OCI-LY7 (cell line): ENCODE measurements around the gene ENKUR.

Source experiments
- EZH2phosphoT487 ChIP-seq: fragments of 200-600 bp; sonication (generic); IDR thresholded peaks from 2 replicates; pipeline ENCODE4 v1.6.1; 2018; ENCODE audit warnings: low read depth, borderline replicate concordance, mild to moderate bottlenecking, mixed run types, antibody characterized with exemption, low read length, moderate library complexity, mixed read lengths
- TF ChIP-seq, protein P1 (sequence below): fragments of 200-600 bp; sonication (generic); conservative IDR thresholded peaks from 2 replicates; pipeline ENCODE4 v1.5.1; 2014; ENCODE audit warnings: mild to moderate bottlenecking, antibody characterized with exemption, low read length, moderate library complexity, mixed read lengths

GRCh38 chr10:24988831-24989640 is 26.9 kb downstream of the ENKUR start:
- TF ChIP-seq, protein P1, sequence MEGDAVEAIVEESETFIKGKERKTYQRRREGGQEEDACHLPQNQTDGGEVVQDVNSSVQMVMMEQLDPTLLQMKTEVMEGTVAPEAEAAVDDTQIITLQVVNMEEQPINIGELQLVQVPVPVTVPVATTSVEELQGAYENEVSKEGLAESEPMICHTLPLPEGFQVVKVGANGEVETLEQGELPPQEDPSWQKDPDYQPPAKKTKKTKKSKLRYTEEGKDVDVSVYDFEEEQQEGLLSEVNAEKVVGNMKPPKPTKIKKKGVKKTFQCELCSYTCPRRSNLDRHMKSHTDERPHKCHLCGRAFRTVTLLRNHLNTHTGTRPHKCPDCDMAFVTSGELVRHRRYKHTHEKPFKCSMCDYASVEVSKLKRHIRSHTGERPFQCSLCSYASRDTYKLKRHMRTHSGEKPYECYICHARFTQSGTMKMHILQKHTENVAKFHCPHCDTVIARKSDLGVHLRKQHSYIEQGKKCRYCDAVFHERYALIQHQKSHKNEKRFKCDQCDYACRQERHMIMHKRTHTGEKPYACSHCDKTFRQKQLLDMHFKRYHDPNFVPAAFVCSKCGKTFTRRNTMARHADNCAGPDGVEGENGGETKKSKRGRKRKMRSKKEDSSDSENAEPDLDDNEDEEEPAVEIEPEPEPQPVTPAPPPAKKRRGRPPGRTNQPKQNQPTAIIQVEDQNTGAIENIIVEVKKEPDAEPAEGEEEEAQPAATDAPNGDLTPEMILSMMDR, result no peak
- TF ChIP-seq EZH2phosphoT487, result no peak
